Activated CD8-positive, alpha-beta memory T cell treated with anti-CD3 and anti-CD28 coated beads, Interleukin-2, amount 50 U/mL, for 24 hours (primary cell): ENCODE results near the gene BMP3.

Experiments
- DNase-seq: peaks from one replicate; pipeline ENCODE4 v3.0.0-alpha.2; 2020; ENCODE audit errors: extremely low read depth

Gene BMP3

GRCh38 chr4:81040012-81040659 lies 9.6 kb downstream of the BMP3 start:
- no peak for DNase-seq

GRCh38 chr4:81042578-81043365 lies 12.3 kb downstream of the BMP3 start:
- DNase-seq: no peak

- no peak for DNase-seq
These were observed 18.8 kb downstream of the BMP3 start for GRCh38 chr4:81049330-81049729.

- DNase-seq: no peak
These were observed 19.4 kb downstream of the BMP3 start for GRCh38 chr4:81049907-81050306.

GRCh38 chr4:81052119-81053068 lies 21.9 kb downstream of the BMP3 start:
- peak; percentile 4 for DNase-seq

GRCh38 chr4:81058621-81059020 lies 28.1 kb downstream of the BMP3 start:
- no peak for DNase-seq

GRCh38 chr4:81060587-81061343 lies 30.3 kb downstream of the BMP3 start:
- no peak for DNase-seq

GRCh38 chr4:81061344-81061730 lies 30.8 kb downstream of the BMP3 start:
- no peak for DNase-seq

GRCh38 chr4:81062001-81062400 lies 31.5 kb downstream of the BMP3 start:
- DNase-seq: no peak

GRCh38 chr4:81065446-81065845 lies 34.9 kb downstream of the BMP3 start:
- no peak for DNase-seq

- DNase-seq: peak; percentile 19
These were observed 39.3 kb downstream of the BMP3 start for GRCh38 chr4:81069706-81070331.

GRCh38 chr4:81071013-81071412 lies 40.5 kb downstream of the BMP3 start:
- no peak for DNase-seq

- DNase-seq: no peak
These were observed 50.6 kb downstream of the BMP3 start for GRCh38 chr4:81081156-81081555.

GRCh38 chr4:81084029-81084428 lies 53.5 kb downstream of the BMP3 start:
- DNase-seq: no peak

GRCh38 chr4:81084634-81085033 lies 54.1 kb downstream of the BMP3 start:
- DNase-seq: no peak

- DNase-seq: no peak
These were observed 54.8 kb downstream of the BMP3 start for GRCh38 chr4:81085291-81085690.

- no peak for DNase-seq
These were observed 55.5 kb downstream of the BMP3 start for GRCh38 chr4:81085979-81086378.

- DNase-seq: no peak
These were observed 63.4 kb downstream of the BMP3 start for GRCh38 chr4:81093720-81094401.

GRCh38 chr4:81095389-81095788 lies 64.9 kb downstream of the BMP3 start:
- no peak for DNase-seq

- DNase-seq: no peak
These were observed 66.1 kb downstream of the BMP3 start for GRCh38 chr4:81096566-81096965.

- no peak for DNase-seq
These were observed 71.6 kb downstream of the BMP3 start for GRCh38 chr4:81102107-81102506.
